Measurements from ENCODE around the gene KRT1. TPM values are rescaled to one million over a fixed set of nuclear protein-coding genes. Genes with fewer than 3 reads are reported as not detected.

KRT1 gene
- total RNA-seq, 2 experiments from 2014 or later, result 0.33 to 0.60 TPM

DNA sequence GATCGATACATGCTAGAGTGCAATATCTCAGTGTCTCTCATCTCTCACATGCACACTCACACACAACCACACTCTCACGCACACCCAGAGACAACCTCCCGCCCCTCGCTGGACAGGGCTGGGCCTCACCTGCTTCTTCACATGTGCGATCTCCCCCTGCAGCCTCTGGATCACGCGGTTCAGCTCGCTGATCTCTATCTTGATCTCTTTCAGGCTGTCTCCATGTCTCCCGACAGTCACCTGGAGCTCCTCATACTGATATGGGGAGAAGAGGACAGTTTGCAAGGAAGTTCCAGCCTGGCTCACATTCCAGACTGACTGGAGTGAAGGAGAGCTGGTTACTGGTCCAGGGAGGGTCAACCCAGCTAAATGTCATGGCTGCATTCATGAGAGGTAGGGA lies 32.6 kb downstream of the KRT1 start:
- H3K4me3 Mint-ChIP-seq, result no peak overlapping the region
- POLR2A ChIA-PET, result no interaction called here
- H3K27ac Mint-ChIP-seq, result peak overlapping the region; percentile 100
- peaks cover under 1% of the 10 kb centered on the region for H3K27me3 Mint-ChIP-seq
- peaks cover 16% of the 10 kb centered on the region for H3K9me3 Mint-ChIP-seq
- no peak for DNase-seq
- peaks cover 26% of the 10 kb centered on the region for H3K36me3 Mint-ChIP-seq (ENCODE audit: low read depth)
- peaks cover 76% of the 10 kb centered on the region for H3K4me1 Mint-ChIP-seq
- CTCF ChIA-PET, result interaction anchor here (0.9 kb wide), 1 partner anchor 14 kb away, joined by 3 read pairs; no protein-coding TSS in a partner anchor

DNA sequence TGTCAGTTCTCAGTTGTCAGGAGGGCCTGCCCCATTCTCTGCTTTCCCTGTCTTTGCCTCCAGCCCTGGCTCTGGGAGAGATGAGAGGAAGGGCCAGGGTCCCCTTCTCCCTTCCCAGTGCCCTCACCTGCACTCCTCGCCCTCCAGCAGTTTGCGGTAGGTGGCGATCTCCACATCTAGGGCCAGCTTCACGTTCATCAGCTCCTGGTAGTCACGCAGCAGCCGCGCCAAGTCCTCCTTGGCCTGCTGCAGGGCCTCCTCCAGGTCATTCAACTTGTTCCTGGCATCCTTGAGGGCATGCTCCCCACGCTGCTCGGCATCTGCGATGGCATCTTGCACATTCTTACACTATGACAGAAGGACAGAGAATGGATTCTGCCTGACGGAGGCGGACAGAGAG lies 33.6 kb downstream of the KRT1 start:
- ChIA-PET CTCF (no interaction called here), POLR2A (no interaction called here)
- peaks cover 13% of the 10 kb centered on the region for H3K9me3 Mint-ChIP-seq
- DNase-seq, result no peak
- H3K27me3 Mint-ChIP-seq, result no peaks in the 10 kb centered on the region
- peaks cover 85% of the 10 kb centered on the region for H3K4me1 Mint-ChIP-seq
- no peak overlapping the region for H3K4me3 Mint-ChIP-seq
- peak overlapping the region; percentile 100 for H3K27ac Mint-ChIP-seq
- H3K36me3 Mint-ChIP-seq (ENCODE audit: low read depth), result peaks cover 22% of the 10 kb centered on the region

- no peaks in the 10 kb centered on the region for H3K27me3 Mint-ChIP-seq
- peaks cover 13% of the 10 kb centered on the region for H3K9me3 Mint-ChIP-seq
- ChIA-PET CTCF (no interaction called here), POLR2A (no interaction called here)
- H3K4me3 Mint-ChIP-seq, result peak overlapping the region; percentile 53
- H3K27ac Mint-ChIP-seq, result peak overlapping the region; percentile 100
- peaks cover 87% of the 10 kb centered on the region for H3K4me1 Mint-ChIP-seq
- DNase-seq, result no peak
- peaks cover 22% of the 10 kb centered on the region for H3K36me3 Mint-ChIP-seq (ENCODE audit: low read depth)
Observed at GRCh38 chr12:52645982-52646381, 34.2 kb downstream of the KRT1 start.

DNA sequence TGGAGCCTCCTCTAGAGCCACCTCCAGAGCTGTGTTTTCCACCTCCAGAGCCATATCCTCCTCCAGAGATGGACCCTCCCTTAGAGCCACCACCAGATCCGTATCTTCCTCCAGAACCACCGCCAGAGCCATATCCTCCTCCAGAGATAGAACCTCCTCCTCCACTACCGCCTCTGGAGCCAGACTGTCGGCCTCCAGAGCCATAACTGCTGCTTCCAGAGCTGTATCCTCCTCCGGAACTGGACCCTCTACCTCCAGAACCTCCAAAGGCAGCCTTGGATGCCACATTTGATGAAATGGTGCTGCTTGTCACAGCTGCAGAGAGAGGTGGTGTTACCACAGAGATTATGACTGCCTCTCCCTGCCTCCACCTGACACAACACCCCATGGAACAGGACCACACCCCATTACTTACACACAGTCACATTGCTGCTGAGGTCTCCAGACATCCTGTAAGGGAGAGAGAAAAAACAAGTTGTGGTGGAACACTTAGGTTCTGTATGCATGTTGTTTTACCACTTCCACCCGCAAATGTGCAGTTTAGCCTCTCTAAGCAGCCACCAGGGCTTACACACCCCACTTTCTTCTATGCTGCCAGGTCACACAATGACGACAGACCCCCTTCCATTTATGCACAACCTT lies 35.0 kb downstream of the KRT1 start:
- POLR2A ChIA-PET, result interaction anchor here (0.5 kb wide), 1 partner anchor 614 kb away, joined by 5 read pairs; no protein-coding TSS in a partner anchor
- peak overlapping the region; percentile 53 for H3K4me3 Mint-ChIP-seq
- peaks cover 83% of the 10 kb centered on the region for H3K4me1 Mint-ChIP-seq
- peaks cover 22% of the 10 kb centered on the region for H3K36me3 Mint-ChIP-seq (ENCODE audit: low read depth)
- peaks cover 15% of the 10 kb centered on the region for H3K9me3 Mint-ChIP-seq
- peak; percentile 87 for DNase-seq
- peaks cover 3% of the 10 kb centered on the region for H3K27me3 Mint-ChIP-seq
- H3K27ac Mint-ChIP-seq, result peak overlapping the region; percentile 100
- CTCF ChIA-PET, result interaction anchor here (1.0 kb wide), 1 partner anchor 14 kb away, joined by 4 read pairs; no protein-coding TSS in a partner anchor

GRCh38 chr12:52644078-52644415 lies 36.2 kb downstream of the KRT1 start:
- peaks cover 71% of the 10 kb centered on the region for H3K4me1 Mint-ChIP-seq
- DNase-seq, result no peak
- POLR2A ChIA-PET, result no interaction called here
- H3K36me3 Mint-ChIP-seq (ENCODE audit: low read depth), result peaks cover 22% of the 10 kb centered on the region
- H3K4me3 Mint-ChIP-seq, result no peak overlapping the region
- peaks cover 19% of the 10 kb centered on the region for H3K9me3 Mint-ChIP-seq
- H3K27me3 Mint-ChIP-seq, result peaks cover 7% of the 10 kb centered on the region
- H3K27ac Mint-ChIP-seq, result peak overlapping the region; percentile 100
- CTCF ChIA-PET, result interaction anchor here (1.4 kb wide), 1 partner anchor 34 kb away, joined by 4 read pairs; no protein-coding TSS in a partner anchor

DNA sequence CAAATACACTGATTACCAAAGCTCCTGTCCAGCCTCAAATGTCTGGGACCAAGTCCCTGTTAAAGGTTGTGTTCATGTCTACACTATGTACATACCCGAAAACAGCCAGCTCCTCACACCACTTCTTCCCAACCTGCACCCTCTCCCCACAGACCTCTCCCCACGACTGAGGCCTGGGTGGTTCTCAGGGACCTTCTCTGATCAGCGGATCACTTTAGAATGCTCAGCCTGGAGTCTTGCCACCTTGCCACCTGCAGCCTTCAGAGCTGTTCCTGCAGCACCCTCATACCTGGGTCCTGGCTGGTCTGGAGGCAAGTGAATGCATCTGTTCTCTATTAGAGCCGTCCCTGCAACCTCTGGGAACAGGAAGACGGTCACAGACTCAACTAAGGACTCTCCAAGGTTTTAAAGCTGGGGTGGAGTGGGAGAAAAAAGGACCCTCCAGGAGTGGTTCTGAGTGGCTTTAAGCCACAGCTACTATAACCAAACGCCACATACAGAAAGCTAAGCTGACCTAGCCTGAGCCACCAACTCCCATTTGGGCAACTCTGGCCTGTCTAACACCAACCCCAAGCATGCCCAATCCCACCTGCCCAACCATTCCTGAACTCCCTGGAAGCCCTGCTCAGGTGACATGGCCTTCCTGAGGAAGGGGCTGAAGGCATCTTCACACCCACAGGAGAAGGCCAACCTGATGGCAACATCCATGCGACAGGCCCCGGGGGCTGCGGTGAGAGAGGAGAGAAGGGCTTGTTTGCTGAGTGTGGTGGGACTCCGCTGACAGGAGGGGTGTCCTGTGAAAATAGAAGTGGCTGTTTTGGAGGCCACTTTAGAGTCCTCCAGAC lies 36.8 kb downstream of the KRT1 start:
- peaks cover 66% of the 10 kb centered on the region for H3K4me1 Mint-ChIP-seq
- H3K27me3 Mint-ChIP-seq, result peaks cover 7% of the 10 kb centered on the region
- no peak for DNase-seq
- H3K36me3 Mint-ChIP-seq (ENCODE audit: low read depth), result peaks cover 22% of the 10 kb centered on the region
- peak overlapping the region; percentile 76 for H3K27ac Mint-ChIP-seq
- ChIA-PET CTCF (interaction anchor here (0.9 to 1.4 kb wide), 2 partner anchors 33 to 236 kb away, joined by 3 to 4 read pairs; no protein-coding TSS in a partner anchor), POLR2A (no interaction called here)
- no peak overlapping the region for H3K4me3 Mint-ChIP-seq
- peaks cover 19% of the 10 kb centered on the region for H3K9me3 Mint-ChIP-seq

- H3K27ac Mint-ChIP-seq, result no peak overlapping the region
- peaks cover 51% of the 10 kb centered on the region for H3K4me1 Mint-ChIP-seq
- no peak overlapping the region for H3K4me3 Mint-ChIP-seq
- no peak for DNase-seq
- H3K9me3 Mint-ChIP-seq, result peaks cover 19% of the 10 kb centered on the region
- H3K36me3 Mint-ChIP-seq (ENCODE audit: low read depth), result peaks cover 16% of the 10 kb centered on the region
- CTCF ChIA-PET, result no interaction called here
- peaks cover 9% of the 10 kb centered on the region for H3K27me3 Mint-ChIP-seq
- POLR2A ChIA-PET, result no interaction called here
Observed at GRCh38 chr12:52641468-52641867, 38.7 kb downstream of the KRT1 start.

- Mint-ChIP-seq H3K36me3 (ENCODE audit: low read depth) (no peaks in the 10 kb centered on the region), H3K27ac (no peak overlapping the region), H3K9me3 (peaks cover 8% of the 10 kb centered on the region), H3K4me1 (peaks cover 45% of the 10 kb centered on the region), H3K27me3 (peaks cover 9% of the 10 kb centered on the region), H3K4me3 (no peak overlapping the region)
- DNase-seq, result peak; percentile 3
- ChIA-PET CTCF (no interaction called here), POLR2A (no interaction called here)
Observed at GRCh38 chr12:52637299-52637698, 42.9 kb downstream of the KRT1 start.

GRCh38 chr12:52636592-52637258 lies 43.5 kb downstream of the KRT1 start:
- Mint-ChIP-seq H3K27ac (peak overlapping the region; percentile 47), H3K4me3 (no peak overlapping the region), H3K4me1 (peaks cover 45% of the 10 kb centered on the region), H3K27me3 (peaks cover 9% of the 10 kb centered on the region), H3K36me3 (ENCODE audit: low read depth) (no peaks in the 10 kb centered on the region), H3K9me3 (peaks cover 8% of the 10 kb centered on the region)
- POLR2A ChIA-PET, result no interaction called here
- CTCF ChIA-PET, result interaction anchor here (1.3 kb wide), 1 partner anchor 19 kb away, joined by 3 read pairs; no protein-coding TSS in a partner anchor
- DNase-seq, result no peak

DNA sequence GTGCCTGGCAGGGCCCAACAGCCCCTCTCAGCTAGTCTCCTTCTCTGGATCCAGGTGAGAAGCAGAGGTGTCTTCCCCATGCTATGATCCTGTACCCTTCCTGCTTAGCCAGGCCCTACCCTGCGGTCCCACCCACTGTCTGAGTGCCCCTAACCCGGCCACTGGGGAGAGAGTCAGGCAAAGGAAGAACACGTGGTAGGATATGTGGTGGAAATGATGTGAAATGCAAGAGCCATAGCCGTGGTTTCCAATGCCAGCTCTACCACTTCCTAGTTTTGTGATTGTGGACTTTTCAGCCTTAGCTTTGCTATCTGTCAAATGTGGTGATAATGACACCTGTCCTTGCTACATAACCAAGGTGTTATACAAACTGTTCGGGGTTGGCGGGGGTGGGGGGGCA lies 44.0 kb downstream of the KRT1 start:
- CTCF ChIA-PET, result interaction anchor here (1.3 kb wide), 1 partner anchor 19 kb away, joined by 3 read pairs; no protein-coding TSS in a partner anchor

GRCh38 chr12:52634266-52635056 lies 45.7 kb downstream of the KRT1 start:
- no peak overlapping the region for H3K4me3 Mint-ChIP-seq
- CTCF ChIA-PET, result interaction anchor here (1.0 to 1.4 kb wide), 3 partner anchors 17 to 48 kb away, joined by 3 to 4 read pairs (median 3); no protein-coding TSS in a partner anchor
- POLR2A ChIA-PET, result no interaction called here

More for the DNA sequence above, 44.0 kb downstream of the KRT1 start:
- DNase-seq, result peak; percentile 6
- Mint-ChIP-seq H3K4me3 (no peak overlapping the region), H3K9me3 (peaks cover 8% of the 10 kb centered on the region), H3K27ac (peak overlapping the region; percentile 47), H3K36me3 (ENCODE audit: low read depth) (no peaks in the 10 kb centered on the region), H3K4me1 (peaks cover 47% of the 10 kb centered on the region), H3K27me3 (peaks cover 9% of the 10 kb centered on the region)
- POLR2A ChIA-PET, result no interaction called here

GRCh38 chr12:52633383-52633782 lies 46.8 kb downstream of the KRT1 start:
- DNase-seq, result peak; percentile 54
- ChIA-PET CTCF (interaction anchor here (1.0 to 1.4 kb wide), 4 partner anchors 14 to 46 kb away, joined by 3 read pairs; no protein-coding TSS in a partner anchor), POLR2A (no interaction called here)
- Mint-ChIP-seq H3K27ac (peak overlapping the region; percentile 83), H3K27me3 (peaks cover 2% of the 10 kb centered on the region), H3K4me1 (peaks cover 66% of the 10 kb centered on the region), H3K4me3 (no peak overlapping the region), H3K9me3 (peaks cover 2% of the 10 kb centered on the region), H3K36me3 (ENCODE audit: low read depth) (no peaks in the 10 kb centered on the region)

More at GRCh38 chr12:52634266-52635056, 45.7 kb downstream of the KRT1 start:
- Mint-ChIP-seq H3K4me1 (peaks cover 63% of the 10 kb centered on the region), H3K9me3 (peaks cover 4% of the 10 kb centered on the region), H3K36me3 (ENCODE audit: low read depth) (no peaks in the 10 kb centered on the region), H3K27ac (peak overlapping the region; percentile 78), H3K27me3 (peaks cover 4% of the 10 kb centered on the region)
- peak; percentile 3 for DNase-seq

Measured in activated CD4-positive, alpha-beta T cell treated with anti-CD3 and anti-CD28 coated beads, Interleukin-2, amount 10 ng/mL, durations not matched to agents 7 days and 5 days (primary cell).